H9 (cell line): ENCODE results near the gene CLVS2. TPM values are rescaled to one million over a fixed set of nuclear protein-coding genes. Genes with fewer than 3 reads are reported as not detected.

ENCODE experiments used
- DNase-seq: peaks from one replicate; pipeline ENCODE4 v3.0.0-alpha.2; 2017
- H2AFZ ChIP-seq: one replicate; pipeline ENCODE4 v1.6.1; 2013; ENCODE audit warnings: mild to moderate bottlenecking, low read length, control low read depth, moderate library complexity
- H2AK5ac ChIP-seq: 2 replicates; pipeline ENCODE4 v1.6.1; 2013; ENCODE audit warnings: low read length, control low read depth, mixed read lengths; ENCODE audit not compliant: insufficient read length
- H2BK120ac ChIP-seq: one replicate; pipeline ENCODE4 v1.6.1; 2013; ENCODE audit warnings: low read depth, mild to moderate bottlenecking, low read length, control low read depth, inconsistent platforms; ENCODE audit not compliant: poor library complexity, severe bottlenecking
- H2BK12ac ChIP-seq: 2 replicates; pipeline ENCODE4 v1.6.1; 2013; ENCODE audit warnings: low read length, control low read depth, mixed read lengths, low read depth; ENCODE audit not compliant: insufficient read length
- H2BK15ac ChIP-seq: 2 replicates; pipeline ENCODE4 v1.6.1; 2013; ENCODE audit warnings: low read depth, low read length, control low read depth
- H2BK20ac ChIP-seq: one replicate; pipeline ENCODE4 v1.6.1; 2013; ENCODE audit warnings: low read depth, mild to moderate bottlenecking, low read length, control low read depth, inconsistent platforms; ENCODE audit not compliant: poor library complexity, severe bottlenecking
- H2BK5ac ChIP-seq: 2 replicates; pipeline ENCODE4 v1.6.1; 2013; ENCODE audit warnings: low read length, control low read depth, mixed read lengths; ENCODE audit not compliant: insufficient read length
- H3K14ac ChIP-seq: 2 replicates; pipeline ENCODE4 v1.6.1; 2013; ENCODE audit warnings: low read length, control low read depth; ENCODE audit not compliant: insufficient read depth
- H3K18ac ChIP-seq: 2 replicates; pipeline ENCODE4 v1.6.1; 2013; ENCODE audit warnings: low read depth, mild to moderate bottlenecking, mixed read lengths, low read length, control low read depth; ENCODE audit not compliant: insufficient read length
- H3K23ac ChIP-seq: 2 replicates; pipeline ENCODE4 v1.6.1; 2013; ENCODE audit warnings: low read length, control low read depth, mixed read lengths, low read depth; ENCODE audit not compliant: insufficient read length
- H3K23me2 ChIP-seq: 2 replicates; pipeline ENCODE4 v1.6.1; 2013; ENCODE audit warnings: low read depth, mild to moderate bottlenecking, mixed read lengths, low read length, control low read depth; ENCODE audit not compliant: insufficient read length, poor library complexity, severe bottlenecking
- H3K27ac ChIP-seq: 2 replicates; pipeline ENCODE4 v1.5.1; 2013; ENCODE audit warnings: low read length, control low read depth, mixed read lengths, low read depth; ENCODE audit not compliant: insufficient read length
- H3K27me3 ChIP-seq: 2 replicates; pipeline ENCODE4 v1.6.1; 2013; ENCODE audit warnings: low read length, control low read depth, inconsistent platforms; ENCODE audit not compliant: insufficient read depth
- H3K4ac ChIP-seq: 2 replicates; pipeline ENCODE4 v1.6.1; 2013; ENCODE audit warnings: low read depth, mild to moderate bottlenecking, control low read depth, inconsistent platforms, low read length, moderate library complexity
- H3K4me1 ChIP-seq: 2 replicates; pipeline ENCODE4 v1.6.1; 2013; ENCODE audit warnings: low read length, control low read depth, inconsistent platforms; ENCODE audit not compliant: insufficient read depth
- H3K4me2 ChIP-seq: 2 replicates; pipeline ENCODE4 v1.6.1; 2013; ENCODE audit warnings: low read length, control low read depth, mixed read lengths; ENCODE audit not compliant: insufficient read length, insufficient read depth
- H3K56ac ChIP-seq: 2 replicates; pipeline ENCODE4 v1.6.1; 2013; ENCODE audit warnings: low read depth, mild to moderate bottlenecking, mixed read lengths, low read length, control low read depth; ENCODE audit not compliant: insufficient read length
- H3K79me1 ChIP-seq: 2 replicates; pipeline ENCODE4 v1.6.1; 2013; ENCODE audit warnings: low read depth, mild to moderate bottlenecking, moderate library complexity, low read length, control low read depth, inconsistent platforms; ENCODE audit not compliant: insufficient read depth, poor library complexity, severe bottlenecking
- H3K79me2 ChIP-seq: 2 replicates; pipeline ENCODE4 v1.6.1; 2013; ENCODE audit warnings: low read length, control low read depth, inconsistent platforms; ENCODE audit not compliant: insufficient read depth
- H3K9ac ChIP-seq: 2 replicates; pipeline ENCODE4 v1.6.1; 2013; ENCODE audit warnings: low read length, control low read depth, mixed read lengths; ENCODE audit not compliant: insufficient read length; ENCODE audit errors: extremely low read depth
- H3K9me3 ChIP-seq: one replicate; pipeline ENCODE4 v1.6.1; 2013; ENCODE audit warnings: low read depth, low read length, inconsistent platforms; ENCODE audit not compliant: control insufficient read depth
- H3T11ph ChIP-seq: one replicate; pipeline ENCODE4 v1.6.1; 2013; ENCODE audit warnings: mild to moderate bottlenecking, low read length, control low read depth, inconsistent platforms
- H4K20me1 ChIP-seq: one replicate; pipeline ENCODE4 v1.6.1; 2013; ENCODE audit not compliant: control insufficient read depth, insufficient read length, insufficient read depth
- H4K5ac ChIP-seq: 2 replicates; pipeline ENCODE4 v1.6.1; 2013; ENCODE audit warnings: low read depth, mild to moderate bottlenecking, mixed read lengths, low read length, control low read depth; ENCODE audit not compliant: insufficient read length
- H4K8ac ChIP-seq: replicated peaks from 2 replicates; pipeline ENCODE4 v1.6.1; 2013; ENCODE audit warnings: low read length, control low read depth, mixed read lengths, low read depth; ENCODE audit not compliant: insufficient read length
- H4K91ac ChIP-seq: 2 replicates; pipeline ENCODE4 v1.6.1; 2013; ENCODE audit warnings: low read depth, mild to moderate bottlenecking, moderate library complexity, mixed read lengths, low read length, control low read depth; ENCODE audit not compliant: insufficient read length
- H3K27ac Mint-ChIP-seq, 3 experiments: 2 replicates in 2 of 3; 3 replicates in 1 of 3; pipeline ENCODE4 v1.8.0; 2020 to 2021; ENCODE audit warnings: mixed read lengths in 3 of 3, mild to moderate bottlenecking in 1 of 3, moderate library complexity in 1 of 3
- H3K27me3 Mint-ChIP-seq: 2 replicates; pipeline ENCODE4 v1.8.0; 2021; ENCODE audit warnings: low read depth, mild to moderate bottlenecking, moderate library complexity, mixed read lengths
- H3K36me3 Mint-ChIP-seq, 3 experiments: 2 replicates in 2 of 3; 3 replicates in 1 of 3; pipeline ENCODE4 v1.8.0; 2020 to 2021; ENCODE audit warnings: low read depth in 3 of 3, mixed read lengths in 3 of 3; ENCODE audit not compliant: insufficient read depth in 1 of 3
- H3K4me1 Mint-ChIP-seq, 2 experiments: 2 replicates each; pipeline ENCODE4 v1.8.0; 2020; ENCODE audit warnings: mixed read lengths in 2 of 2
- H3K4me3 Mint-ChIP-seq, 2 experiments: 2 replicates in 1 of 2; 3 replicates in 1 of 2; pipeline ENCODE4 v1.8.0; 2020 to 2021; ENCODE audit warnings: mild to moderate bottlenecking in 2 of 2, mixed read lengths in 2 of 2, moderate library complexity in 1 of 2
- H3K9me3 Mint-ChIP-seq, 2 experiments: 2 replicates in 1 of 2; 3 replicates in 1 of 2; pipeline ENCODE4 v1.8.0; 2020; ENCODE audit warnings: mild to moderate bottlenecking in 2 of 2, mixed read lengths in 2 of 2, moderate library complexity in 1 of 2
- total RNA-seq: library from RNA; stranded (reverse); gene quantifications from 2 replicates; pipeline ENCODE4 v1.2.1, GENCODE V29; 2021
- TF ChIP-seq, protein P1 (sequence below): fragments of 200-600 bp; sonication (generic); conservative IDR thresholded peaks from 3 replicates; pipeline ENCODE4 v1.8.0; 2021; ENCODE audit warnings: antibody characterized with exemption, mild to moderate bottlenecking

The CLVS2 gene
- total RNA-seq, 1 experiment from 2014 or later, result 0.26 TPM

DNA sequence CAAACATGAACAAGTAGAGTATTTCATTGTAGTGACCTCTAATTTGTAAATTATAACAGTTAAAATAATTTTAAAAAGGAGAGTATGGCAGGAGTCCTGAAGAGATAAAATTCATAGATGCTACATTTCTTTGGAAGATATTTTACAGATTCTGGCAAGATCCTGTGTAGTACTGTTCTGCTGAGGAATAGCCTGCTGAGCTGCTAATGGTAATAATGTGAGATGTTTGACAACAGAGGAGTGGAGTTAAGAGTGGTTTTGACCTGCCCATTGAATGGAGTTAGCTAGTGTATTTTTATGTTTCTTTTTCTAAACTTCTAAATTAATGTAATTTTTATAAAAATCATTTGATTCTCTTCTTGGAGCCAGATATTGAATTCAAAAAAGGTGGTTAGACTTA is 11.8 kb downstream of the CLVS2 start:
- Histone ChIP-seq H4K8ac (no peak overlapping the region), H3K4me2 (no peak overlapping the region), H2AK5ac (no peak overlapping the region), H2BK5ac (no peak overlapping the region), H4K20me1 (no peaks in the 10 kb centered on the region), H2BK12ac (no peak overlapping the region), H3K9me3 (no peaks in the 10 kb centered on the region), H4K5ac (no peak overlapping the region), H3K14ac (no peak overlapping the region), H3K27me3 (no peaks in the 10 kb centered on the region), H2BK15ac (no peak overlapping the region), H3K9ac (no peak overlapping the region), H3K23me2 (no peaks in the 10 kb centered on the region), H2AFZ (no peak overlapping the region), H3K4me1 (no peaks in the 10 kb centered on the region), H3K56ac (no peak overlapping the region), H3K23ac (no peak overlapping the region), H2BK120ac (no peak overlapping the region), H2BK20ac (no peak overlapping the region), H3K4ac (no peak overlapping the region), H3K79me2 (no peaks in the 10 kb centered on the region), H3K18ac (no peak overlapping the region), H3K79me1 (no peaks in the 10 kb centered on the region), H3K27ac (no peak overlapping the region), H4K91ac (no peak overlapping the region), H3T11ph (no peak overlapping the region)
- peaks cover 5% of the 10 kb centered on the region for H3K27me3 Mint-ChIP-seq
- H3K4me1 Mint-ChIP-seq, result no peaks in the 10 kb centered on the region
- H3K27ac Mint-ChIP-seq, result no peak overlapping the region
- no peaks in the 10 kb centered on the region for H3K36me3 Mint-ChIP-seq
- H3K4me3 Mint-ChIP-seq, result no peak overlapping the region
- TF ChIP-seq, protein P1, sequence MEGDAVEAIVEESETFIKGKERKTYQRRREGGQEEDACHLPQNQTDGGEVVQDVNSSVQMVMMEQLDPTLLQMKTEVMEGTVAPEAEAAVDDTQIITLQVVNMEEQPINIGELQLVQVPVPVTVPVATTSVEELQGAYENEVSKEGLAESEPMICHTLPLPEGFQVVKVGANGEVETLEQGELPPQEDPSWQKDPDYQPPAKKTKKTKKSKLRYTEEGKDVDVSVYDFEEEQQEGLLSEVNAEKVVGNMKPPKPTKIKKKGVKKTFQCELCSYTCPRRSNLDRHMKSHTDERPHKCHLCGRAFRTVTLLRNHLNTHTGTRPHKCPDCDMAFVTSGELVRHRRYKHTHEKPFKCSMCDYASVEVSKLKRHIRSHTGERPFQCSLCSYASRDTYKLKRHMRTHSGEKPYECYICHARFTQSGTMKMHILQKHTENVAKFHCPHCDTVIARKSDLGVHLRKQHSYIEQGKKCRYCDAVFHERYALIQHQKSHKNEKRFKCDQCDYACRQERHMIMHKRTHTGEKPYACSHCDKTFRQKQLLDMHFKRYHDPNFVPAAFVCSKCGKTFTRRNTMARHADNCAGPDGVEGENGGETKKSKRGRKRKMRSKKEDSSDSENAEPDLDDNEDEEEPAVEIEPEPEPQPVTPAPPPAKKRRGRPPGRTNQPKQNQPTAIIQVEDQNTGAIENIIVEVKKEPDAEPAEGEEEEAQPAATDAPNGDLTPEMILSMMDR, result no peak
- no peaks in the 10 kb centered on the region for H3K9me3 Mint-ChIP-seq
- no peak for DNase-seq
